ENCODE data around the gene ATP5MK. TPM values are rescaled to one million over a fixed set of nuclear protein-coding genes. Genes with fewer than 3 reads are reported as not detected.

The ATP5MK gene
- total and polyA plus RNA-seq, 4 donors, result 186 to 1,555 (median 449) TPM

- Histone ChIP-seq H3K27ac (ENCODE audit: low read depth in 1 of 2, low read length in 2 of 2) (no peak overlapping the region), H3K4me1 (ENCODE audit: control insufficient read depth in 1 of 2, insufficient read depth in 2 of 2, low read length in 2 of 2) (no peaks in the 10 kb centered on the region), H3K9me3 (ENCODE audit: control insufficient read depth, low read length) (no peaks in the 10 kb centered on the region), H3K36me3 (ENCODE audit: control insufficient read depth in 1 of 2, insufficient read depth in 2 of 2, low read length in 1 of 2) (peaks cover 2 to 3% of the 10 kb centered on the region in 2 donors), H3K27me3 (ENCODE audit: control insufficient read depth in 1 of 2, insufficient read depth in 2 of 2, low read length in 1 of 2) (no peaks in the 10 kb centered on the region), H3K4me3 (ENCODE audit: low read length in 2 of 2) (no peak overlapping the region)
- ATAC-seq (ENCODE audit: low FRiP score) (no peak), DNase-seq (no peak)
- intact Hi-C loops (cut with DNase I), result no loop called here
- WGBS, 2 donors, result 88 to 92% methylated on average over 4 of the region's 4 CpGs
Measured at GRCh38 chr10:103439776-103440175, 43.5 kb upstream of the ATP5MK start.

- Histone ChIP-seq H3K9me3 (ENCODE audit: control insufficient read depth, low read length) (no peaks in the 10 kb centered on the region), H3K36me3 (ENCODE audit: control insufficient read depth in 1 of 2, insufficient read depth in 2 of 2, low read length in 1 of 2) (peaks cover 2 to 6% of the 10 kb centered on the region in 2 donors), H3K4me3 (ENCODE audit: low read length in 2 of 2) (no peak overlapping the region), H3K4me1 (ENCODE audit: control insufficient read depth in 1 of 2, insufficient read depth in 2 of 2, low read length in 2 of 2) (no peaks in the 10 kb centered on the region), H3K27ac (ENCODE audit: low read depth in 1 of 2, low read length in 2 of 2) (no peak overlapping the region), H3K27me3 (ENCODE audit: control insufficient read depth in 1 of 2, insufficient read depth in 2 of 2, low read length in 1 of 2) (no peaks in the 10 kb centered on the region)
- peak in 1 of 2 donors; percentile 82 for DNase-seq
- ATAC-seq (ENCODE audit: low FRiP score), result no peak
- intact Hi-C loops (cut with DNase I), result no loop called here
- 73 to 82% methylated on average over 2 of the region's 2 CpGs for WGBS, 2 donors
Measured at GRCh38 chr10:103433858-103434257, 37.6 kb upstream of the ATP5MK start.

DNA sequence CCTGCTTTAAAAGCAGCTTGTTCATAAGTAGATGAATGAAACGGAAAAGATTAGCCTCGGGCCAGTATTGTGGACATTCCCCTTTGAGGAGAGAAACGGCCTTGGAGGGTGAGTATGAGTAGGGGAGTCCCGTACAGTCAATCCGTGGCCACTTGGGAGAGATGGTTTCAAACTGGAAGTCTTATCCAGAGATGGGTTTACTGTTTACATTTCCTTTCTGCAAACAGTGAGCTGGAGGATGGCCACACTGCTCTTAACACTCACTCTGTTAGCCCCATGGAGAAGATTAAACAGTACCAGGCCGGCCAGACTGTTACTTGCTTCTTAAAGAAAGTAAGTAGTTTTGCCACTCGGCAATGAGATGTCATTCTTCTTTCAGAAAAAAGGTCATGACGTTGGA is 35.6 kb upstream of the ATP5MK start:
- H3K27ac ChIP-seq (ENCODE audit: low read depth in 1 of 2, low read length in 2 of 2), result no peak overlapping the region
- intact Hi-C loops (cut with DNase I), result no loop called here
- H3K4me3 ChIP-seq (ENCODE audit: low read length in 2 of 2), result no peak overlapping the region
- no peaks in the 10 kb centered on the region for H3K9me3 ChIP-seq (ENCODE audit: control insufficient read depth, low read length)
- no peaks in the 10 kb centered on the region for H3K4me1 ChIP-seq (ENCODE audit: control insufficient read depth in 1 of 2, insufficient read depth in 2 of 2, low read length in 2 of 2)
- 75 to 79% methylated on average over 8 of the region's 8 CpGs for WGBS, 2 donors
- H3K36me3 ChIP-seq (ENCODE audit: control insufficient read depth in 1 of 2, insufficient read depth in 2 of 2, low read length in 1 of 2), result peaks cover 2 to 4% of the 10 kb centered on the region in 2 donors
- ATAC-seq (ENCODE audit: low FRiP score), result no peak
- DNase-seq, result no peak
- no peaks in the 10 kb centered on the region for H3K27me3 ChIP-seq (ENCODE audit: control insufficient read depth in 1 of 2, insufficient read depth in 2 of 2, low read length in 1 of 2)

DNA sequence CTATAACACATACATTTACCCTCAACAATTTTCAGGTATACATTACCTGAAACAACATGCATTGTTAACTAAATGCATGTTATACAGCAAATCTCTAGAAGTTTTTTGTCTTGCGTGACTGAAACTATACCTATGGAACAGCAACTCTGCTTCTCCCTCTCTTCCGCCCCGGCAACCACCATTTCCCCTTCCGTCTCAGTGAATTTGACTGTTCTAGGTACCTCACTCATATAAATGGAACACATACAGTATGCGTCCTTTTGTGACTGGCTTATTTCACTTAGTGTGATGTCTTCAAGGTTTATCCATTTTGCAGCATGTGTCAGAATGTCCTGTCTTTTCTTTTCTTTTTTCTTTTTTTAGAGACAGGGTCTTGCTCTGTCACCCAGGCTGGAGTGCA is 33.4 kb upstream of the ATP5MK start:
- Histone ChIP-seq H3K4me1 (ENCODE audit: control insufficient read depth in 1 of 2, insufficient read depth in 2 of 2, low read length in 2 of 2) (no peaks in the 10 kb centered on the region), H3K9me3 (ENCODE audit: control insufficient read depth, low read length) (no peaks in the 10 kb centered on the region), H3K27me3 (ENCODE audit: control insufficient read depth in 1 of 2, insufficient read depth in 2 of 2, low read length in 1 of 2) (no peaks in the 10 kb centered on the region), H3K4me3 (ENCODE audit: low read length in 2 of 2) (no peak overlapping the region), H3K36me3 (ENCODE audit: control insufficient read depth in 1 of 2, insufficient read depth in 2 of 2, low read length in 1 of 2) (peaks cover 4 to 8% of the 10 kb centered on the region in 2 donors), H3K27ac (ENCODE audit: low read depth in 1 of 2, low read length in 2 of 2) (no peak overlapping the region)
- WGBS, 2 donors, result 94 to 96% methylated on average over 5 of the region's 5 CpGs
- ATAC-seq (ENCODE audit: low FRiP score), result no peak
- DNase-seq, result no peak
- intact Hi-C loops (cut with DNase I), result no loop called here

GRCh38 chr10:103428989-103429643 is 32.8 kb upstream of the ATP5MK start:
- 66 to 70% methylated on average over 5 of the region's 5 CpGs for WGBS, 2 donors
- intact Hi-C loops (cut with DNase I), result no loop called here

GRCh38 chr10:103427866-103428265 is 31.6 kb upstream of the ATP5MK start:
- Histone ChIP-seq H3K9me3 (ENCODE audit: control insufficient read depth, low read length) (no peaks in the 10 kb centered on the region), H3K4me3 (ENCODE audit: low read length in 2 of 2) (no peak overlapping the region), H3K4me1 (ENCODE audit: control insufficient read depth in 1 of 2, insufficient read depth in 2 of 2, low read length in 2 of 2) (no peaks in the 10 kb centered on the region), H3K27me3 (ENCODE audit: control insufficient read depth in 1 of 2, insufficient read depth in 2 of 2, low read length in 1 of 2) (no peaks in the 10 kb centered on the region), H3K27ac (ENCODE audit: low read depth in 1 of 2, low read length in 2 of 2) (no peak overlapping the region), H3K36me3 (ENCODE audit: control insufficient read depth in 1 of 2, insufficient read depth in 2 of 2, low read length in 1 of 2) (peaks cover 8 to 11% of the 10 kb centered on the region in 2 donors)
- intact Hi-C loops (cut with DNase I), result no loop called here
- 90 to 91% methylated on average over 9 of the region's 9 CpGs for WGBS, 2 donors
- DNase-seq (no peak), ATAC-seq (ENCODE audit: low FRiP score) (no peak)

More at GRCh38 chr10:103428989-103429643, 32.8 kb upstream of the ATP5MK start:
- Histone ChIP-seq H3K27ac (ENCODE audit: low read depth in 1 of 2, low read length in 2 of 2) (no peak overlapping the region), H3K4me3 (ENCODE audit: low read length in 2 of 2) (no peak overlapping the region), H3K9me3 (ENCODE audit: control insufficient read depth, low read length) (no peaks in the 10 kb centered on the region), H3K4me1 (ENCODE audit: control insufficient read depth in 1 of 2, insufficient read depth in 2 of 2, low read length in 2 of 2) (no peaks in the 10 kb centered on the region), H3K27me3 (ENCODE audit: control insufficient read depth in 1 of 2, insufficient read depth in 2 of 2, low read length in 1 of 2) (no peaks in the 10 kb centered on the region), H3K36me3 (ENCODE audit: control insufficient read depth in 1 of 2, insufficient read depth in 2 of 2, low read length in 1 of 2) (peaks cover 4 to 8% of the 10 kb centered on the region in 2 donors)
- DNase-seq, result no peak
- ATAC-seq (ENCODE audit: low FRiP score), result no peak

DNA sequence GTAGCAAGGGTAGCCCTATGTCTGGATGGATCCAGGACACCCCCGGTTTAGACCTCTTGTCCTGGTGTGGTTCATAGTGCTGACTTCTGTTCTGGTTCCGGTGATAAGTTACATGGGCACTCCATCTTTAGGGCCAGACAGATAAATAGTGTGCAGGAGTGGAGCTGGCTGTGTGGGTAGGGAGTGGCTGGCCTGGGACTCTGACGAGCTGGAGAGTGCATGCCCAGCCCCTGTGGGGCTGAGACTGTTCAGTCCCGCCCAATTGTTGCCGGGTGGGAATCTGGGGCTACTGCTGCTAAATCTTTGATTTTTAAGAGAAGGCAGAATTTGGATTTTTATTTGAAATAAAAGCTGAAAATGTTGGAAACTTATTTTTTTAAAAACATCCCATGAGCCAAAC is 27.5 kb upstream of the ATP5MK start:
- WGBS, 2 donors, result 80 to 85% methylated on average over 5 of the region's 5 CpGs
- no peaks in the 10 kb centered on the region for H3K27me3 ChIP-seq (ENCODE audit: control insufficient read depth in 1 of 2, insufficient read depth in 2 of 2, low read length in 1 of 2)
- DNase-seq (no peak), ATAC-seq (ENCODE audit: low FRiP score) (no peak)
- no peak overlapping the region for H3K4me3 ChIP-seq (ENCODE audit: low read length in 2 of 2)
- no peaks in the 10 kb centered on the region for H3K9me3 ChIP-seq (ENCODE audit: control insufficient read depth, low read length)
- intact Hi-C loops (cut with DNase I), result no loop called here
- peaks cover 12 to 13% of the 10 kb centered on the region in 2 donors for H3K36me3 ChIP-seq (ENCODE audit: control insufficient read depth in 1 of 2, insufficient read depth in 2 of 2, low read length in 1 of 2)
- no peaks in the 10 kb centered on the region for H3K4me1 ChIP-seq (ENCODE audit: control insufficient read depth in 1 of 2, insufficient read depth in 2 of 2, low read length in 2 of 2)
- H3K27ac ChIP-seq (ENCODE audit: low read depth in 1 of 2, low read length in 2 of 2), result no peak overlapping the region

DNA sequence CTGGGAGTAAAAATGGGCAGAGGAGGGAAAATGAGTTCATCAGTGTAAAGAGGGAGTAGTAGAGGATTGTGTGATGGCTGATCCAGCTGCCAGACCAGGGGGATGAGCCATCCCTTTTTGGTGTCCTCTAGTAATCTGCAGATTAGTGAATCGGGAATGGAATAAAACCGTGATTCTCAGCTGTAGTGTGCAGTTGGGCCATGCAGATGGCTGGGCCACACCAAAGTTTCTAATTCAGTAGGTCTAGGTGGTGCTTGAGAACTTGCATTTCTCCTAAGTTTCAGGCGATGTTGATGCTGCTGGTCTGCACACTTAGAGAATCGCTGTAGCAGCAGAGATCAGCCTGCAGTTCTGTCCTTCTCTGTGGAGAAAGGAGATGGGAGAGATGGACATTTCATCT is 22.8 kb upstream of the ATP5MK start:
- H3K27me3 ChIP-seq (ENCODE audit: control insufficient read depth in 1 of 2, insufficient read depth in 2 of 2, low read length in 1 of 2), result no peaks in the 10 kb centered on the region
- no peaks in the 10 kb centered on the region for H3K9me3 ChIP-seq (ENCODE audit: control insufficient read depth, low read length)
- no peak overlapping the region for H3K27ac ChIP-seq (ENCODE audit: low read depth in 1 of 2, low read length in 2 of 2)
- DNase-seq, result no peak
- peaks cover 9 to 16% of the 10 kb centered on the region in 2 donors for H3K36me3 ChIP-seq (ENCODE audit: control insufficient read depth in 1 of 2, insufficient read depth in 2 of 2, low read length in 1 of 2)
- no peak for ATAC-seq (ENCODE audit: low FRiP score)
- WGBS, 2 donors, result 95% methylated on average over 4 of the region's 4 CpGs
- H3K4me3 ChIP-seq (ENCODE audit: low read length in 2 of 2), result no peak overlapping the region
- intact Hi-C loops (cut with DNase I), result no loop called here
- no peaks in the 10 kb centered on the region for H3K4me1 ChIP-seq (ENCODE audit: control insufficient read depth in 1 of 2, insufficient read depth in 2 of 2, low read length in 2 of 2)

GRCh38 chr10:103417601-103418000 is 21.3 kb upstream of the ATP5MK start:
- WGBS, 2 donors, result 83 to 89% methylated on average over 5 of the region's 5 CpGs
- DNase-seq, result no peak
- intact Hi-C loops (cut with DNase I), result loop anchor here (1.0 kb wide), 1 partner anchor 68 kb away; no protein-coding TSS in a partner anchor
- no peak overlapping the region for H3K27ac ChIP-seq (ENCODE audit: low read depth in 1 of 2, low read length in 2 of 2)
- ATAC-seq (ENCODE audit: low FRiP score), result no peak
- no peaks in the 10 kb centered on the region for H3K27me3 ChIP-seq (ENCODE audit: control insufficient read depth in 1 of 2, insufficient read depth in 2 of 2, low read length in 1 of 2)
- peaks cover 7 to 15% of the 10 kb centered on the region in 2 donors for H3K36me3 ChIP-seq (ENCODE audit: control insufficient read depth in 1 of 2, insufficient read depth in 2 of 2, low read length in 1 of 2)
- no peak overlapping the region for H3K4me3 ChIP-seq (ENCODE audit: low read length in 2 of 2)
- no peaks in the 10 kb centered on the region for H3K4me1 ChIP-seq (ENCODE audit: control insufficient read depth in 1 of 2, insufficient read depth in 2 of 2, low read length in 2 of 2)
- H3K9me3 ChIP-seq (ENCODE audit: control insufficient read depth, low read length), result no peaks in the 10 kb centered on the region
